ENCODE data around the gene TBX4. TPM values are rescaled to one million over a fixed set of nuclear protein-coding genes. Genes with fewer than 3 reads are reported as not detected.

Gene TBX4
- total and polyA plus RNA-seq, 2 of the 13 experiments (the other 11 are each of a cell fraction or from before 2014, with no cell fraction given) = 0.11 to 1.1 TPM

DNA sequence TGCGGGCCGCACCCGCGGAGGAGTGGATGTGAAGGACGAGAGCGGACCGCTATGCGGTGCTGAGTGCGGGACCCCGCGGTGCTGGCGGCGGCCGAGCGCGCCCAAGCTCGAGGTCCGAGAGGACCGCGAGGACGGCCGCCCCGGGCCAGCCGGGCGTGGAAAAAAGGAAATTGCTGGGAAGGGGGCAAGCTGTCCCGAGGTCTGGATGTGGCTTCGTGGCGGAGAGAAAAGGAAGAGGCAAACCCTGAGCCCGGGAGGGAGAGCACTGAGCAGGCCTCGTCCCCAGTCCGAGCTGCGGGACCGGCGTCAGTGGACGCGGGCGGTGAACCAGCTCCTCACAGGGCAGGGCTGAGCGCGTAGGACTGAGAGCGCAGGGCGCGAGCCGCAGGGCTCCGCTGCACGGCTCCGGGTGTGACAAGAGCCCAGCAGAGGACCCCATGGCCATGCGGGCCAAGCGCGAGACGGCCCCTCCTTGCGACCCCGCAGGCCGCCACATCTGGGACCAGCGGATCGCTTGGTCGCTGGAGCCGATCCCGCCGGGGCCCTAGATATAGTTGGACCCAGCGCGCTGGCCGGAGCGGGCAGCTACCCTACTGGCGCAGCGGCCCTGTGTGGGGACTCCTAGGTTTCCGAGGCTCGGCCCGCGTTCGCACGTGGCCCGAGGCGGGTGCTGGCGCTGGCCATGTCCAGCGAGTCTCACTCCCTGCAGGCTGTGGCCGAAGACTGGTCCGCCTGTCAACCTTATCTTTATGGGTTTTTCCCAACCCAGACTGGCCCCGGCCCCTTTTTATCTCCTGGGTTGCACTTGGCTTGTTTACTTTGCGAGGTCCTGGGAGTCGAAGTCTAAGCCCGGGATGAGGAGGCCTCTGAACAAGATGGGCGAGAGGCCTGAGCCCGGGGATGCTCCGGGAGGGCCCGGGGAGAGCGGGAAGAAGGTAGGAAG, 2.4 kb downstream of the TBX4 start (continued):
- TF ChIP-seq ZNF574 (CRISPR knock-in tag; IDR thresholded peaks at IDR 0.05) (peak; percentile 75), ZNF331 (CRISPR knock-in tag; IDR thresholded peaks at IDR 0.05) (peak; percentile 46), ZNF619 (CRISPR knock-in tag; IDR thresholded peaks at IDR 0.05) (no peak), REL (CRISPR knock-in tag; conservative IDR thresholded peaks at IDR 0.05) (no peak), PHF21A (CRISPR knock-in tag; IDR thresholded peaks at IDR 0.05) (peak; percentile 95), ZNF263 (CRISPR knock-in tag; IDR thresholded peaks at IDR 0.05) (no peak), AHR (CRISPR knock-in tag; IDR thresholded peaks at IDR 0.05) (peak; percentile 24; the same call in 1 of the 2 replicates), E2F5 (CRISPR knock-in tag; conservative IDR thresholded peaks at IDR 0.05) (no peak), SAP130 (CRISPR knock-in tag; IDR thresholded peaks at IDR 0.05; ENCODE audit: low read depth) (peak; percentile 59), ZNF878 (CRISPR knock-in tag; IDR thresholded peaks at IDR 0.05) (no peak), ETV6 (CRISPR knock-in tag; conservative IDR thresholded peaks at IDR 0.05) (no peak), ZNF562 (CRISPR knock-in tag; IDR thresholded peaks at IDR 0.05; ENCODE audit: borderline replicate concordance) (no peak), MTF1 (CRISPR knock-in tag; IDR thresholded peaks at IDR 0.05) (peak; percentile 43; the same call in 1 of the 2 replicates), EZH2 (conservative IDR thresholded peaks at IDR 0.05; ENCODE audit: low read depth, low read length) (no peak), ZNF746 (CRISPR knock-in tag; IDR thresholded peaks at IDR 0.05) (peak; percentile 54; the same call in 1 of the 2 replicates), GTF2F1 (IDR thresholded peaks at IDR 0.05; ENCODE audit: low read length) (no peak), ATF3 (CRISPR knock-in tag; IDR thresholded peaks at IDR 0.05) (peak; percentile 50; the same call in 1 of the 2 replicates), STAT6 (CRISPR knock-in tag; IDR thresholded peaks at IDR 0.05; ENCODE audit: borderline replicate concordance) (no peak), ZNF879 (CRISPR knock-in tag; IDR thresholded peaks at IDR 0.05) (no peak)
- TF ChIP-seq, protein P1, sequence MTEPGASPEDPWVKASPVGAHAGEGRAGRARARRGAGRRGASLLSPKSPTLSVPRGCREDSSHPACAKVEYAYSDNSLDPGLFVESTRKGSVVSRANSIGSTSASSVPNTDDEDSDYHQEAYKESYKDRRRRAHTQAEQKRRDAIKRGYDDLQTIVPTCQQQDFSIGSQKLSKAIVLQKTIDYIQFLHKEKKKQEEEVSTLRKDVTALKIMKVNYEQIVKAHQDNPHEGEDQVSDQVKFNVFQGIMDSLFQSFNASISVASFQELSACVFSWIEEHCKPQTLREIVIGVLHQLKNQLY (CRISPR knock-in tag; IDR thresholded peaks at IDR 0.05) = no peak
- TF ChIP-seq, protein P2, sequence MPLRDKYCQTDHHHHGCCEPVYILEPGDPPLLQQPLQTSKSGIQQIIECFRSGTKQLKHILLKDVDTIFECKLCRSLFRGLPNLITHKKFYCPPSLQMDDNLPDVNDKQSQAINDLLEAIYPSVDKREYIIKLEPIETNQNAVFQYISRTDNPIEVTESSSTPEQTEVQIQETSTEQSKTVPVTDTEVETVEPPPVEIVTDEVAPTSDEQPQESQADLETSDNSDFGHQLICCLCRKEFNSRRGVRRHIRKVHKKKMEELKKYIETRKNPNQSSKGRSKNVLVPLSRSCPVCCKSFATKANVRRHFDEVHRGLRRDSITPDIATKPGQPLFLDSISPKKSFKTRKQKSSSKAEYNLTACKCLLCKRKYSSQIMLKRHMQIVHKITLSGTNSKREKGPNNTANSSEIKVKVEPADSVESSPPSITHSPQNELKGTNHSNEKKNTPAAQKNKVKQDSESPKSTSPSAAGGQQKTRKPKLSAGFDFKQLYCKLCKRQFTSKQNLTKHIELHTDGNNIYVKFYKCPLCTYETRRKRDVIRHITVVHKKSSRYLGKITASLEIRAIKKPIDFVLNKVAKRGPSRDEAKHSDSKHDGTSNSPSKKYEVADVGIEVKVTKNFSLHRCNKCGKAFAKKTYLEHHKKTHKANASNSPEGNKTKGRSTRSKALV (CRISPR knock-in tag; IDR thresholded peaks at IDR 0.05) = peak; percentile 65; the same call in 1 of the 2 replicates

Data from HepG2 (cell line).